Measurements from ENCODE around the gene GNG7. TPM values are rescaled to one million over a fixed set of nuclear protein-coding genes. Genes with fewer than 3 reads are reported as not detected.
A peak's percentile ranks its signal among the peaks of the same experiment; 100 is the strongest.

Gene GNG7
- total RNA-seq, 2 donors from 2014 or later, result 12.3 to 12.4 TPM

DNA sequence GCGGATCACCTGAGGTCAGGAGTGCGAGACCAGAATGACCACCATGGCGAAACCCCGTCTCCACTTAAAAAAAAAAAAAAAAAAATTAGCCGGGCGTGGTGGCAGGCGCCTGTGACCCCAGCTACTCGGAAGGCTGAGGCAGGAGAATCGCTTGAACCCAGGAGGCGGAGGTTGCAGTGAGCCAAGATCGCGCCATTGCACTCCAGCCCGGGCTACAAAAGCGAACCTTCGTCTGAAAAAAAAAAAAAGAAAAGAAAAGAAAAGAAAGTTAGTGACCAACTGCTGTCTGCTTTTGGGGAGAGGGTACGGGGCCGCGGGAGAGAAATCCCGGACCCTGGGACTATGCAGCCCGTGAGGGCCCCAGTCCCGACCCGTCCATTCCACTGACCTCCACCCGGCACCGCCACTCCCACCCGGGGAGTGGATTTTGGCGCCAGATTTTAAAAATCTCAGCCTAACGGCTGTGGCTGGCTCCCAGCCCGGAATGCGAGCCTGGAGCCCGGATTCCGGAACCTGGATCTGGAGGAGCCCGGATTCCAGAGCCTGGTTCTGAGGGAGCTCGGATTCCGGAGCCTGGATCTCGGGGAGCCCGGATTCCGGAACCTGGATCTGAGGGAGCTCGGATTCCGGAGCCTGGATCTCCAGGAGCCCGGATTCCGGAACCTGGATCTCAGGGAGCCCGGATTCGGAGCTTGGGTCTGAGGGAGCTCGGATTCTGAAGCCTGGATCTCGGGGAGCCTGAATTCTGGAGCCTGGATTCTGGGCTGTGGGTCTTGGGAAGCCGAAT is 239.7 kb downstream of the GNG7 start:
- TF ChIP-seq, protein P1, sequence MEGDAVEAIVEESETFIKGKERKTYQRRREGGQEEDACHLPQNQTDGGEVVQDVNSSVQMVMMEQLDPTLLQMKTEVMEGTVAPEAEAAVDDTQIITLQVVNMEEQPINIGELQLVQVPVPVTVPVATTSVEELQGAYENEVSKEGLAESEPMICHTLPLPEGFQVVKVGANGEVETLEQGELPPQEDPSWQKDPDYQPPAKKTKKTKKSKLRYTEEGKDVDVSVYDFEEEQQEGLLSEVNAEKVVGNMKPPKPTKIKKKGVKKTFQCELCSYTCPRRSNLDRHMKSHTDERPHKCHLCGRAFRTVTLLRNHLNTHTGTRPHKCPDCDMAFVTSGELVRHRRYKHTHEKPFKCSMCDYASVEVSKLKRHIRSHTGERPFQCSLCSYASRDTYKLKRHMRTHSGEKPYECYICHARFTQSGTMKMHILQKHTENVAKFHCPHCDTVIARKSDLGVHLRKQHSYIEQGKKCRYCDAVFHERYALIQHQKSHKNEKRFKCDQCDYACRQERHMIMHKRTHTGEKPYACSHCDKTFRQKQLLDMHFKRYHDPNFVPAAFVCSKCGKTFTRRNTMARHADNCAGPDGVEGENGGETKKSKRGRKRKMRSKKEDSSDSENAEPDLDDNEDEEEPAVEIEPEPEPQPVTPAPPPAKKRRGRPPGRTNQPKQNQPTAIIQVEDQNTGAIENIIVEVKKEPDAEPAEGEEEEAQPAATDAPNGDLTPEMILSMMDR (conservative IDR thresholded peaks at IDR 0.05), result no peak
- no peaks in the 10 kb centered on the region for H3K36me3 ChIP-seq (ENCODE audit: control insufficient read depth, insufficient read depth, low read length)
- no peaks in the 10 kb centered on the region for H3K27me3 Mint-ChIP-seq (ENCODE audit: insufficient read depth)
- peaks cover 2% of the 10 kb centered on the region for H3K4me1 Mint-ChIP-seq
- peak overlapping the region; percentile 75 for H3K27ac ChIP-seq (ENCODE audit: low read depth, low read length)
- no peaks in the 10 kb centered on the region for H3K9me3 ChIP-seq (ENCODE audit: control insufficient read depth, low read length)
- DNase-seq, result peak; percentile 99
- no peaks in the 10 kb centered on the region for H3K4me1 ChIP-seq (ENCODE audit: control insufficient read depth, insufficient read depth, low read length)
- peak overlapping the region; percentile 76 for H3K4me3 ChIP-seq (ENCODE audit: low read length)
- no peaks in the 10 kb centered on the region for H3K27me3 ChIP-seq (ENCODE audit: control insufficient read depth, insufficient read depth, low read length, poor library complexity, severe bottlenecking)
- peak overlapping the region; percentile 94 for H3K27ac Mint-ChIP-seq
- peak overlapping the region; percentile 68 for H3K4me3 Mint-ChIP-seq
- 7 to 8% methylated on average over 22 to 46 of the region's 46 CpGs for WGBS, 2 experiments (ENCODE audit: insufficient coverage in 1 of 2, insufficient read length in 1 of 2)
- H3K9me3 Mint-ChIP-seq, result no peaks in the 10 kb centered on the region
- H3K36me3 Mint-ChIP-seq (ENCODE audit: low read depth), result no peaks in the 10 kb centered on the region
- H3K9ac ChIP-seq (ENCODE audit: extremely low read depth, low read length, poor library complexity, severe bottlenecking), result peak overlapping the region; percentile 84

DNA sequence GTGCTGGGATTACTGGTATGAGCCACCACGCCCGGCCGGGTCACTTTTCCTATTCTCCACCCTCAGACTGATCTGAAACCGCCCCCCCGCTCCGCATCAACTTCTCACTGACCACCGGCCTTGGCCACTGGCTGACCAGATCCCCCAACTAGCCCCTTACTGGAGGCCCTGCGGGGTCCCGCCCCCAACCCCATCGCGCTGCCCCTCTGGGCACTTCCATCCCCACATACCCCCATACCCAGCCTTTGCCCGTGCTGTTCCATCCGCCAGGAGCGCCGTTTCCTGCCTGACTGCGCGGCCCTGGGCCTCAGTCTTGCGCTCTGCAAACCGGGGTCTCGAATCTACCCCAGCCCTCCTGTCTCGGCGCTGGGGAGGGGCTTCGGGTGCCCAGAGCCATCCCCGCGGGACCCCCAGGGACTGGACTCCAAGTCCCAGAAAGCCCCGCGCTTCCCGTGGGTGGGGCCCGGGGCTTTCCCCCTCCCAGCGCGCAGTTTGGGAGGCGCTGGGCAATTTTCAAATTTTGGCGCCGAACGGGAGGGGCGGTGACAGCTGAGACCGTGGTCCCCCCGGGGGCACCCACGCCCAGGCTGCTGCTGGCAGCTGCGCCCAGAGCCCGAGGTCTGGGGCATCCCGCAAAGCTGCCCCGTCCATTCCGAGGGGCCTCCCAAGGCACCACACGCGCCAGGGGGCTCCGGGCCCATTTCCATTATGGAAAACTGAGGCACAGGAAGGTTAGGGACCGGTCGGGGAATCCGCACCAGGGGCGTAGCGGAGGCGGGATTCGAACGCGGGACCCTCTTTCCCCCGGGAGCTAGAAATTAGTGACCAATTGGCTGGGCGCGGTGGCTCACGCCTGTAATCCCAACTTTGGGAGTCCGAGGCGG is 240.5 kb downstream of the GNG7 start:
- peak; percentile 81 for DNase-seq
- Mint-ChIP-seq H3K9me3 (no peaks in the 10 kb centered on the region), H3K4me1 (peaks cover 2% of the 10 kb centered on the region), H3K27ac (peak overlapping the region; percentile 94), H3K27me3 (ENCODE audit: insufficient read depth) (no peaks in the 10 kb centered on the region), H3K36me3 (ENCODE audit: low read depth) (no peaks in the 10 kb centered on the region), H3K4me3 (peak overlapping the region; percentile 68)
- Histone ChIP-seq H3K4me3 (ENCODE audit: low read length) (peak overlapping the region; percentile 76), H3K9me3 (ENCODE audit: control insufficient read depth, low read length) (no peaks in the 10 kb centered on the region), H3K36me3 (ENCODE audit: control insufficient read depth, insufficient read depth, low read length) (no peaks in the 10 kb centered on the region), H3K4me1 (ENCODE audit: control insufficient read depth, insufficient read depth, low read length) (no peaks in the 10 kb centered on the region), H3K9ac (ENCODE audit: extremely low read depth, low read length, poor library complexity, severe bottlenecking) (peak overlapping the region; percentile 84), H3K27me3 (ENCODE audit: control insufficient read depth, insufficient read depth, low read length, poor library complexity, severe bottlenecking) (no peaks in the 10 kb centered on the region), H3K27ac (ENCODE audit: low read depth, low read length) (peak overlapping the region; percentile 75)
- TF ChIP-seq, protein P1 (conservative IDR thresholded peaks at IDR 0.05), result peak; percentile 16
- WGBS, 2 experiments (ENCODE audit: insufficient coverage in 1 of 2, insufficient read length in 1 of 2), result 5 to 10% methylated on average over 35 to 62 of the region's 62 CpGs

Small RNA genes within 50 kb of the gene (microRNA-seq; reads per million reads assigned to microRNA genes)
- gene MIR7850 (ENCODE audit: borderline microRNAs expressed), result not detected

Other genes starting within 250 kb of the GNG7 start
- 100 to 1,000 TPM; 146 to 191 TPM for gene LMNB2, start 245.7 kb downstream of the GNG7 start, total RNA-seq
- 10 to 100 TPM; 16.5 to 23.6 TPM for gene GADD45B, start 226.6 kb downstream of the GNG7 start, total RNA-seq
- 1 to 10 TPM; 4.7 to 8.4 TPM for gene DIRAS1, start 18.7 kb upstream of the GNG7 start, total RNA-seq
- 10 to 100 TPM; 25.3 to 28.6 TPM for gene SLC39A3, start 37.3 kb upstream of the GNG7 start, total RNA-seq
- 10 to 100 TPM; 73.9 to 81.5 TPM for gene SGTA, start 80.6 kb upstream of the GNG7 start, total RNA-seq
- gene THOP1, start 82.8 kb upstream of the GNG7 start, total RNA-seq, result 100 to 1,000 TPM; 130 to 170 TPM
- gene ZNF554, start 117.2 kb upstream of the GNG7 start, total RNA-seq, result 1 to 10 TPM; 8.4 to 9.2 TPM
- gene ZNF555, start 138.8 kb upstream of the GNG7 start, total RNA-seq, result 10 to 100 TPM in 1 of 2 donors, 1 to 10 TPM in 1; 9.6 to 10.5 TPM
- not detected for gene ZNF556, start 164.6 kb upstream of the GNG7 start, total RNA-seq
- gene ZNF57, start 198.2 kb upstream of the GNG7 start, total RNA-seq, result 1 to 10 TPM; 4.3 to 5.0 TPM
- gene ZNF77, start 242.3 kb upstream of the GNG7 start, total RNA-seq, result 1 to 10 TPM; 4.6 to 7.1 TPM